Psoas muscle (tissue), 8 donors: ENCODE measurements around the gene LTBP1. TPM values are rescaled to one million over a fixed set of nuclear protein-coding genes. Genes with fewer than 3 reads are reported as not detected.

ENCODE experiments used
- ATAC-seq, 4 donors: fragments of 200-7000 bp; cut with Tn5 transposase; one replicate each; pipeline ENCODE4 v1.9.1; 2020; ENCODE audit warnings: moderate library complexity in 3 of 4, mild to moderate bottlenecking in 2 of 4
- DNase-seq, 2 donors: peaks; one replicate each; pipeline ENCODE4 v3.0.0-alpha.2; 2020
- H3K27ac ChIP-seq: fragments of 200-600 bp; one replicate; pipeline ENCODE4 v1.8.0; 2022
- H3K27me3 ChIP-seq, 3 donors: fragments of 200-600 bp in 1 of 3; one replicate each; pipeline versions ENCODE4 v1.6.1 to v1.8.0; 2013 to 2022; ENCODE audit warnings: low read length in 2 of 3, mild to moderate bottlenecking in 2 of 3, moderate library complexity in 1 of 3; ENCODE audit not compliant: insufficient read depth in 3 of 3
- H3K36me3 ChIP-seq, 2 donors: fragments of 200-600 bp in 1 of 2; one replicate each; pipeline versions ENCODE4 v1.6.1 to v1.8.0; 2013 to 2022; ENCODE audit warnings: low read depth in 1 of 2, mild to moderate bottlenecking in 1 of 2, moderate library complexity in 1 of 2; ENCODE audit not compliant: insufficient read depth in 1 of 2
- H3K4me1 ChIP-seq: fragments of 200-600 bp; one replicate; pipeline ENCODE4 v1.8.0; 2022
- H3K4me3 ChIP-seq: fragments of 200-600 bp; one replicate; pipeline ENCODE4 v1.8.0; 2022; ENCODE audit warnings: mild to moderate bottlenecking
- H3K9me3 ChIP-seq: fragments of 200-600 bp; one replicate; pipeline ENCODE4 v1.8.0; 2022
- CTCF ChIP-seq: fragments of 200-600 bp; IDR thresholded peaks from one replicate; pipeline ENCODE4 v1.8.0; 2022; ENCODE audit warnings: antibody characterized with exemption
- WGBS, 3 donors: extraction: QIAGEN DNeasy Blood & Tissue Kit; methylation state at CpG; one replicate each; pipeline versions ENCODE4 v1.1.6 to v1.1.7; 2013; 5-methylcytosine and 5-hydroxymethylcytosine counted together
- intact Hi-C, 2 donors: fragments of 100-400 bp; cut with DNase I; formaldehyde crosslinking; loops; one replicate each; pipeline versions ENCODE4 v1.11.0 to v1.14.2; 2022
- polyA plus RNA-seq, 3 donors: library from polyadenylated mRNA; stranded (reverse); fragments of 200-250 nt; gene quantifications; one replicate each; pipeline ENCODE4 v1.2.3, GENCODE V29; 2013
- total RNA-seq, 4 donors: library from RNA; stranded (reverse); fragmentation: NEBNext Ultra II Directional in 2 of 4; extraction: Animal tissue kit (Norgen Biotek cat#: 25700) in 2 of 4; gene quantifications; one replicate each; pipeline versions ENCODE4 v1.2.1 to v1.2.4, GENCODE V29; 2021 to 2023
- donor health status: healthy with polysubstance abuse.
- donor health status: DM: no; HTN: no; CAD: no; lungs with moderate emphysema.
- donor health status: Bipolar disorder and iron deficiency.
- donor health status: healthy.
- donor health status: DM: yes; HTN: yes; CAD: no.
- donor health status: DM: no; HTN: no; CAD: no.
- donor health status: DM: no; HTN: no; CAD: no.
- donor health status: DM: yes; HTN: yes; CAD: no.

LTBP1 gene
- total and polyA plus RNA-seq, 7 donors = 5.9 to 26.8 (median 9.5) TPM

- H3K27ac ChIP-seq = no peak overlapping the region
- H3K27me3 ChIP-seq = no peaks in the 10 kb centered on the region
- H3K9me3 ChIP-seq = no peaks in the 10 kb centered on the region
- no peaks in the 10 kb centered on the region for H3K36me3 ChIP-seq
- intact Hi-C loops = loop anchor here in 1 of 2 donors (5.0 kb wide), 1 partner anchor 314 kb away; no protein-coding TSS in a partner anchor
- peak; percentile 38 for TF ChIP-seq CTCF
- ATAC-seq = peak; percentile 60 to 83 (median 70)
- no peak for DNase-seq
- 20 to 26% (median 21%) methylated on average over 9 of the region's 9 CpGs for WGBS, 3 donors
- peak overlapping the region; percentile 15 for H3K4me3 ChIP-seq
- peaks cover 10% of the 10 kb centered on the region for H3K4me1 ChIP-seq
Observed at GRCh38 chr2:33086400-33087015, 139.8 kb downstream of the LTBP1 start.

- Histone ChIP-seq H3K4me3 (no peak overlapping the region), H3K9me3 (no peaks in the 10 kb centered on the region), H3K36me3 (no peaks in the 10 kb centered on the region), H3K4me1 (peaks cover 6% of the 10 kb centered on the region), H3K27me3 (no peaks in the 10 kb centered on the region), H3K27ac (no peak overlapping the region)
- intact Hi-C loops = no loop called here
- DNase-seq (no peak), ATAC-seq (no peak)
- WGBS, 3 donors = 97% methylated on average over 4 of the region's 4 CpGs
- TF ChIP-seq CTCF = no peak
Observed at GRCh38 chr2:33090553-33091134, 143.9 kb downstream of the LTBP1 start.

GRCh38 chr2:33091541-33092123 lies 144.9 kb downstream of the LTBP1 start:
- ATAC-seq (peak in 3 of 4 donors; percentile 43 to 60 (median 54)), DNase-seq (no peak)
- Histone ChIP-seq H3K27me3 (no peaks in the 10 kb centered on the region), H3K36me3 (no peaks in the 10 kb centered on the region), H3K4me3 (no peak overlapping the region), H3K9me3 (no peaks in the 10 kb centered on the region), H3K4me1 (no peaks in the 10 kb centered on the region), H3K27ac (no peak overlapping the region)
- WGBS, 3 donors = 59 to 84% (median 67%) methylated on average over 5 of the region's 5 CpGs
- intact Hi-C loops = no loop called here
- no peak for TF ChIP-seq CTCF

GRCh38 chr2:33093283-33093993 lies 146.7 kb downstream of the LTBP1 start:
- Histone ChIP-seq H3K36me3 (no peaks in the 10 kb centered on the region), H3K27ac (no peak overlapping the region), H3K9me3 (no peaks in the 10 kb centered on the region), H3K4me1 (no peaks in the 10 kb centered on the region), H3K27me3 (no peaks in the 10 kb centered on the region), H3K4me3 (no peak overlapping the region)
- intact Hi-C loops = no loop called here
- 57 to 82% (median 73%) methylated on average over 6 of the region's 6 CpGs for WGBS, 3 donors
- DNase-seq = no peak
- TF ChIP-seq CTCF = no peak
- ATAC-seq = no peak
